Parathyroid adenoma (tissue), 2 donors: ENCODE results near the gene TNNT3.

Experiments
- H2AFZ ChIP-seq: fragments of 300-600 bp; sonication (generic); one replicate; pipeline ENCODE4 v1.7.0; 2017; ENCODE audit warnings: antibody characterized with exemption, mild to moderate bottlenecking
- H3K27ac ChIP-seq: fragments of 300-600 bp; sonication (generic); one replicate; pipeline ENCODE4 v1.7.0; 2017
- H3K27me3 ChIP-seq: fragments of 300-600 bp; sonication (generic); one replicate; pipeline ENCODE4 v1.7.0; 2017; ENCODE audit warnings: low read length; ENCODE audit not compliant: control insufficient read depth, insufficient read depth
- H3K36me3 ChIP-seq: fragments of 300-600 bp; sonication (generic); one replicate; pipeline ENCODE4 v1.7.0; 2017; ENCODE audit warnings: low read length; ENCODE audit not compliant: control insufficient read depth, insufficient read depth
- H3K4me1 ChIP-seq: fragments of 300-600 bp; sonication (generic); one replicate; pipeline ENCODE4 v1.7.0; 2017; ENCODE audit warnings: control low read depth
- H3K4me2 ChIP-seq: fragments of 300-600 bp; sonication (generic); one replicate; pipeline ENCODE4 v1.7.0; 2017; ENCODE audit warnings: low read length
- H3K4me3 ChIP-seq: fragments of 300-600 bp; sonication (generic); one replicate; pipeline ENCODE4 v1.7.0; 2017; ENCODE audit warnings: low read depth, low read length
- H3K79me2 ChIP-seq: fragments of 300-600 bp; sonication (generic); one replicate; pipeline ENCODE4 v1.7.0; 2017; ENCODE audit warnings: control low read depth
- H3K9ac ChIP-seq: fragments of 300-600 bp; sonication (generic); one replicate; pipeline ENCODE4 v1.7.0; 2017; ENCODE audit warnings: mild to moderate bottlenecking
- H3K9me3 ChIP-seq: fragments of 300-600 bp; sonication (generic); one replicate; pipeline ENCODE4 v1.7.0; 2017; ENCODE audit warnings: low read length; ENCODE audit not compliant: control insufficient read depth
- TF ChIP-seq, protein P1 (sequence below): fragments of 300-600 bp; sonication (generic); IDR thresholded peaks from one replicate; pipeline ENCODE4 v1.7.0; 2017; ENCODE audit warnings: antibody characterized with exemption, mild to moderate bottlenecking
- donor health status: primary hyperparathyroidism.

TNNT3 gene

DNA sequence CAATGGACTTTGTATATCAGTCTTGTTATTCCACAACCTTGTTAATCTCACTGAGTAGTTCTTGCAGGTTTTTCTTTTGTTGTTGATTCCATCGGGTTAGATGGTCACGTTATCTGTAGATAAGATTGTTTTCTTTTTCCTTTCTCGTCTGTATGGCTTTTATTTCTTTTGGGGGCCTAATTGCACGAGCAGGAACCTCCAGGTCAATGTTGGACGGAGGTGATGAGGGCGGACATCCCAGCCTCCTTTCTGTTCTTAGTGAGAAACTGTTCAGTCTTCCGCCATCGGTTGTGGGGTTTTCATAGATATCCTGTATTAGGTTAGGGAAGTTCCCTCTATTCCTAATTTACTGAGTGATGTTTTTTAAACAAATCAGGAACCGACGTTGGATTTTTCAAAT is 23.0 kb upstream of the TNNT3 start:
- Histone ChIP-seq H3K4me3 (no peak overlapping the region), H3K79me2 (no peaks in the 10 kb centered on the region), H3K9me3 (no peaks in the 10 kb centered on the region), H3K4me1 (no peaks in the 10 kb centered on the region), H3K9ac (no peak overlapping the region), H3K27me3 (no peaks in the 10 kb centered on the region), H3K36me3 (no peaks in the 10 kb centered on the region), H3K4me2 (no peak overlapping the region), H3K27ac (no peak overlapping the region), H2AFZ (no peak overlapping the region)
- TF ChIP-seq, protein P1, sequence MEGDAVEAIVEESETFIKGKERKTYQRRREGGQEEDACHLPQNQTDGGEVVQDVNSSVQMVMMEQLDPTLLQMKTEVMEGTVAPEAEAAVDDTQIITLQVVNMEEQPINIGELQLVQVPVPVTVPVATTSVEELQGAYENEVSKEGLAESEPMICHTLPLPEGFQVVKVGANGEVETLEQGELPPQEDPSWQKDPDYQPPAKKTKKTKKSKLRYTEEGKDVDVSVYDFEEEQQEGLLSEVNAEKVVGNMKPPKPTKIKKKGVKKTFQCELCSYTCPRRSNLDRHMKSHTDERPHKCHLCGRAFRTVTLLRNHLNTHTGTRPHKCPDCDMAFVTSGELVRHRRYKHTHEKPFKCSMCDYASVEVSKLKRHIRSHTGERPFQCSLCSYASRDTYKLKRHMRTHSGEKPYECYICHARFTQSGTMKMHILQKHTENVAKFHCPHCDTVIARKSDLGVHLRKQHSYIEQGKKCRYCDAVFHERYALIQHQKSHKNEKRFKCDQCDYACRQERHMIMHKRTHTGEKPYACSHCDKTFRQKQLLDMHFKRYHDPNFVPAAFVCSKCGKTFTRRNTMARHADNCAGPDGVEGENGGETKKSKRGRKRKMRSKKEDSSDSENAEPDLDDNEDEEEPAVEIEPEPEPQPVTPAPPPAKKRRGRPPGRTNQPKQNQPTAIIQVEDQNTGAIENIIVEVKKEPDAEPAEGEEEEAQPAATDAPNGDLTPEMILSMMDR = no peak

DNA sequence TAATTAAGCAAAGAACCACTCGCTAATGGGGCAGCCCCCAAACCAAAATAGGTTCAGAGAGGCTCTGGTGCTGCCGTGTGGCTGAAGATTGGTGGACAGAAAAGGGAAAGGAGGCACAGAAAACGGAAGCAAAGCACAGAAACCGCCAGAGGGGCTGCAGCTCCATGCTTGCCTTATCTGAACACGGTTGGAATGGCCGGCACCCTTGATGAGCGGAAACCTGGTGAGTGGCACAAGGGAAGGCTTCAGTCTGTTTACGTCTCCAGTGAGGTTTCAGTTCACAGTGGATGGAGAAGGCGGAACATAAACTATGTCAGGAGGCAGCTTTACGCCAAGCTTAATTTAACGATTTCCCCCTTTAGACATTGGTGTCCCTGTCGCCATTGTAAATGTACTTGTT is 22.6 kb upstream of the TNNT3 start:
- Histone ChIP-seq H3K4me3 (no peak overlapping the region), H3K9ac (no peak overlapping the region), H3K79me2 (no peaks in the 10 kb centered on the region), H3K27ac (no peak overlapping the region), H3K9me3 (no peaks in the 10 kb centered on the region), H3K4me1 (no peaks in the 10 kb centered on the region), H3K36me3 (no peaks in the 10 kb centered on the region), H2AFZ (no peak overlapping the region), H3K27me3 (no peaks in the 10 kb centered on the region), H3K4me2 (no peak overlapping the region)
- TF ChIP-seq, protein P1 = no peak

DNA sequence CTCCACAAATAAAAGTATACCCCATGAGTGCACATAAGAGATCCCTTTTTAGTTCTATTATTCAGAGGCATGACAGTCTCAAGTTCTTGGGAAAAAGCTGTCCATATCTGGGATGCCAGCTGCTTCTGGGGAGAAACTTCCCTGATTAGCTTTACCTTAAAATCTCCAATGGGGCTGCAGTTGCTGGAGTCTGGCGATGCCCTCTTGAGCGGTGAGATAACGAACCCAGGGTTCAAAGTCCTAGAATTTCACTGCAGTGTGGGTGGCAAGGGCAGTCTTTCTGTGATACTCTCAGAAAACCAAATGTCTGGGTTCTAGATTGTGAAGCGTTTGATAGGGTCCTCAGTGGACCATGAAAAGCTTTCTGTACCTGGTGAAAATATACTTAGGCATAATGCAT is 20.4 kb upstream of the TNNT3 start:
- H3K4me3 ChIP-seq = no peak overlapping the region
- no peak overlapping the region for H3K4me2 ChIP-seq
- no peaks in the 10 kb centered on the region for H3K9me3 ChIP-seq
- H3K79me2 ChIP-seq = no peaks in the 10 kb centered on the region
- H3K27ac ChIP-seq = no peak overlapping the region
- H3K9ac ChIP-seq = no peak overlapping the region
- H3K27me3 ChIP-seq = no peaks in the 10 kb centered on the region
- no peak overlapping the region for H2AFZ ChIP-seq
- no peaks in the 10 kb centered on the region for H3K4me1 ChIP-seq
- no peaks in the 10 kb centered on the region for H3K36me3 ChIP-seq
- TF ChIP-seq, protein P1 = no peak

DNA sequence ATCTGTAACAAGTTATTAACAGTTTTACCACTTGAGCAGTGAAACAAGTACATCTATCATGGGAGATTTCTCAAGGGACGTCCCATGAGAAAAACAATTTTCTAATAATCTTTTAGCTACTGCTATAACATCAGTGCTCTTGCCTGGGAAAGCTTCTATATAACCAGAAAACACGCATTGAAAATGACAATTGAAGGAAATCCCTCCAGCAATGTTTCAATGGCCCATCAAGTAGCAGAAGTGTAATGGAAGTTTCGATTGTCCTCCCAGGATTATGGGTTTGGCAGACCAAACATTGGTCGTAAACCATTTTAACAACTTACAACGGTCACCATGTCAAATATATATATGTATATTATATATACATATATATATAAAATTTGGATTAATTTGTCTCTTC is 19.8 kb upstream of the TNNT3 start:
- TF ChIP-seq, protein P1 = no peak
- Histone ChIP-seq H3K9me3 (no peaks in the 10 kb centered on the region), H3K79me2 (no peaks in the 10 kb centered on the region), H3K9ac (no peak overlapping the region), H3K27ac (no peak overlapping the region), H2AFZ (no peak overlapping the region), H3K36me3 (no peaks in the 10 kb centered on the region), H3K4me1 (no peaks in the 10 kb centered on the region), H3K4me3 (no peak overlapping the region), H3K4me2 (no peak overlapping the region), H3K27me3 (no peaks in the 10 kb centered on the region)

GRCh38 chr11:1906181-1906580 is 13.3 kb upstream of the TNNT3 start:
- no peaks in the 10 kb centered on the region for H3K9me3 ChIP-seq
- H3K9ac ChIP-seq = no peak overlapping the region
- no peaks in the 10 kb centered on the region for H3K79me2 ChIP-seq
- H3K27ac ChIP-seq = no peak overlapping the region
- H3K27me3 ChIP-seq = no peaks in the 10 kb centered on the region
- no peaks in the 10 kb centered on the region for H3K36me3 ChIP-seq
- no peaks in the 10 kb centered on the region for H3K4me1 ChIP-seq
- TF ChIP-seq, protein P1 = no peak
- H2AFZ ChIP-seq = no peak overlapping the region
- H3K4me2 ChIP-seq = no peak overlapping the region
- H3K4me3 ChIP-seq = no peak overlapping the region
